K562 (cell line): ENCODE data around the gene DMXL1.

Experiments used
- FOXJ3 ChIP-seq: sonication (generic); formaldehyde crosslinking; IDR thresholded peaks from 2 replicates; pipeline ENCODE4 v1.4.0; 2020; ENCODE audit warnings: mild to moderate bottlenecking, missing genetic modification reagents
- NFATC3 ChIP-seq: fragments of 450-650 bp; IDR thresholded peaks from 2 replicates; pipeline ENCODE4 v1.6.1; 2017; ENCODE audit warnings: mild to moderate bottlenecking
- NUFIP1 ChIP-seq: fragments of 450-650 bp; IDR thresholded peaks from 2 replicates; pipeline ENCODE4 v1.6.1; 2018; ENCODE audit not compliant: partially characterized antibody
- POLR2A ChIP-seq: fragments of 450-650 bp; conservative IDR thresholded peaks from 2 replicates; pipeline ENCODE4 v1.6.1; 2016
- RBM15 ChIP-seq: fragments of 200-400 bp; formaldehyde crosslinking; IDR thresholded peaks from 2 replicates; pipeline ENCODE4 v1.6.1; 2018; ENCODE audit warnings: mild to moderate bottlenecking, low read length, moderate library complexity; ENCODE audit not compliant: insufficient read depth
- TBP ChIP-seq: optimal IDR thresholded peaks from 2 replicates; pipeline ENCODE3; 2011; ENCODE audit warnings: low read depth, low read length, improper control_type of control experiment
- ZBTB7A ChIP-seq: IDR thresholded peaks from 2 replicates; pipeline ENCODE4 v1.6.1; 2011; ENCODE audit warnings: low read depth, mild to moderate bottlenecking, low read length, moderate library complexity, borderline replicate concordance; ENCODE audit not compliant: control insufficient read depth
- TF ChIP-seq, protein P1 (sequence below): fragments of 450-650 bp; conservative IDR thresholded peaks from 2 replicates; pipeline ENCODE4 v1.6.1; 2016; ENCODE audit warnings: missing genetic modification characterization, low read depth, mild to moderate bottlenecking, control low read depth, missing compliant biosample characterization
- TF ChIP-seq, protein P2 (sequence below), 3 experiments: IDR thresholded peaks in 2 of 3; conservative IDR thresholded peaks in 1 of 3; 2 replicates each; pipeline ENCODE4 v1.5.1; 2011 to 2012; ENCODE audit warnings: low read length in 3 of 3, mild to moderate bottlenecking in 3 of 3, control low read depth in 2 of 3, improper control_type of control experiment in 1 of 3, inconsistent platforms in 1 of 3, low read depth in 1 of 3, mixed read lengths in 1 of 3, moderate library complexity in 1 of 3; ENCODE audit not compliant: insufficient read depth in 2 of 3

DNA sequence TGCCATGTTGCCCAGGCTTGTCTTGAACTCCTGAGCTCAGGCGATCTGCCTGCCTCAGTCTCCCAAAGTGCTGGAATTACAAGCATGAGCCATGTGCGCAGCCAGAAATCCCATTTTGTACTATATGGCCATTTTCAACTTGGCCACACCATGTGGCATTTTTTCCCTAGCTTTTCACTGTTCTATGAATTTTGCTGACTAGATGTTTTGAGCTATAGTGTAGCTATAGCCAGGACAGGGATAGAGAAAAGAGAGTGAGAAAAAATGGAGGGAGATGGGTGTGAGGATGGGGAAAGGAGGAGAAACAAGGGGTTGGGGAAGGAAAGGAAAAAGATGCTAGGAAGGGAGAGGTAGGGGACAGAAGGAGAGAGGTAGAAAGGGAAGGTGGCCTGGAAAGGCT is 46.4 kb downstream of the DMXL1 start:
- TF ChIP-seq ZBTB7A, result no peak
- no peak for TF ChIP-seq NUFIP1
- no peak for TF ChIP-seq RBM15
- no peak for TF ChIP-seq NFATC3
- no peak; the same call in 1 of the 2 replicates for TF ChIP-seq POLR2A
- TF ChIP-seq, protein P1, sequence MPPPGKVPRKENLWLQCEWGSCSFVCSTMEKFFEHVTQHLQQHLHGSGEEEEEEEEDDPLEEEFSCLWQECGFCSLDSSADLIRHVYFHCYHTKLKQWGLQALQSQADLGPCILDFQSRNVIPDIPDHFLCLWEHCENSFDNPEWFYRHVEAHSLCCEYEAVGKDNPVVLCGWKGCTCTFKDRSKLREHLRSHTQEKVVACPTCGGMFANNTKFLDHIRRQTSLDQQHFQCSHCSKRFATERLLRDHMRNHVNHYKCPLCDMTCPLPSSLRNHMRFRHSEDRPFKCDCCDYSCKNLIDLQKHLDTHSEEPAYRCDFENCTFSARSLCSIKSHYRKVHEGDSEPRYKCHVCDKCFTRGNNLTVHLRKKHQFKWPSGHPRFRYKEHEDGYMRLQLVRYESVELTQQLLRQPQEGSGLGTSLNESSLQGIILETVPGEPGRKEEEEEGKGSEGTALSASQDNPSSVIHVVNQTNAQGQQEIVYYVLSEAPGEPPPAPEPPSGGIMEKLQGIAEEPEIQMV (tag), result no peak
- TF ChIP-seq, protein P2, sequence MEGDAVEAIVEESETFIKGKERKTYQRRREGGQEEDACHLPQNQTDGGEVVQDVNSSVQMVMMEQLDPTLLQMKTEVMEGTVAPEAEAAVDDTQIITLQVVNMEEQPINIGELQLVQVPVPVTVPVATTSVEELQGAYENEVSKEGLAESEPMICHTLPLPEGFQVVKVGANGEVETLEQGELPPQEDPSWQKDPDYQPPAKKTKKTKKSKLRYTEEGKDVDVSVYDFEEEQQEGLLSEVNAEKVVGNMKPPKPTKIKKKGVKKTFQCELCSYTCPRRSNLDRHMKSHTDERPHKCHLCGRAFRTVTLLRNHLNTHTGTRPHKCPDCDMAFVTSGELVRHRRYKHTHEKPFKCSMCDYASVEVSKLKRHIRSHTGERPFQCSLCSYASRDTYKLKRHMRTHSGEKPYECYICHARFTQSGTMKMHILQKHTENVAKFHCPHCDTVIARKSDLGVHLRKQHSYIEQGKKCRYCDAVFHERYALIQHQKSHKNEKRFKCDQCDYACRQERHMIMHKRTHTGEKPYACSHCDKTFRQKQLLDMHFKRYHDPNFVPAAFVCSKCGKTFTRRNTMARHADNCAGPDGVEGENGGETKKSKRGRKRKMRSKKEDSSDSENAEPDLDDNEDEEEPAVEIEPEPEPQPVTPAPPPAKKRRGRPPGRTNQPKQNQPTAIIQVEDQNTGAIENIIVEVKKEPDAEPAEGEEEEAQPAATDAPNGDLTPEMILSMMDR (IDR thresholded peaks at IDR 0.05 in 2 of 3, conservative IDR thresholded peaks at IDR 0.05 in 1 of 3; ENCODE audit: insufficient read depth in 2 of 3, low read depth in 1 of 3, low read length in 3 of 3), result no peak
- TF ChIP-seq TBP, result no peak
- no peak for TF ChIP-seq FOXJ3
